Duodenal mucosa (tissue), 2 donors: ENCODE results near the gene HUWE1.

Experiments
- H3K27ac ChIP-seq: one replicate; pipeline ENCODE4 v1.7.0; 2013; ENCODE audit warnings: low read depth, low read length
- H3K27me3 ChIP-seq, 2 donors: one replicate each; pipeline ENCODE4 v1.7.0; 2013; ENCODE audit warnings: low read length in 2 of 2, control low read depth in 1 of 2; ENCODE audit not compliant: insufficient read depth in 2 of 2, control insufficient read depth in 1 of 2
- H3K36me3 ChIP-seq, 2 donors: one replicate each; pipeline ENCODE4 v1.7.0; 2013; ENCODE audit warnings: low read length in 2 of 2, control low read depth in 1 of 2; ENCODE audit not compliant: insufficient read depth in 2 of 2, control insufficient read depth in 1 of 2
- H3K4me1 ChIP-seq, 2 donors: one replicate each; pipeline ENCODE4 v1.7.0; 2013; ENCODE audit warnings: low read length in 2 of 2, control low read depth in 1 of 2; ENCODE audit not compliant: insufficient read depth in 2 of 2, control insufficient read depth in 1 of 2
- H3K4me3 ChIP-seq, 2 donors: one replicate each; pipeline ENCODE4 v1.7.0; 2013; ENCODE audit warnings: low read length in 2 of 2, low read depth in 1 of 2
- H3K9ac ChIP-seq, 2 donors: one replicate each; pipeline ENCODE4 v1.7.0; 2013; ENCODE audit warnings: low read length in 2 of 2, low read depth in 1 of 2
- H3K9me3 ChIP-seq, 2 donors: one replicate each; pipeline ENCODE4 v1.7.0; 2013; ENCODE audit warnings: low read length in 2 of 2, control low read depth in 1 of 2; ENCODE audit not compliant: control insufficient read depth in 1 of 2

The HUWE1 gene

GRCh38 chrX:53587795-53588420 lies 98.6 kb downstream of the HUWE1 start:
- H3K27me3 ChIP-seq: no peaks in the 10 kb centered on the region
- peaks cover 70 to 96% of the 10 kb centered on the region in 2 donors for H3K36me3 ChIP-seq
- H3K4me3 ChIP-seq: no peak overlapping the region
- H3K9ac ChIP-seq: no peak overlapping the region
- H3K9me3 ChIP-seq: no peaks in the 10 kb centered on the region
- H3K27ac ChIP-seq: no peak overlapping the region
- H3K4me1 ChIP-seq: no peaks in the 10 kb centered on the region

GRCh38 chrX:53584891-53585290 lies 101.6 kb downstream of the HUWE1 start:
- H3K9ac ChIP-seq: no peak overlapping the region
- no peaks in the 10 kb centered on the region for H3K4me1 ChIP-seq
- H3K27me3 ChIP-seq: no peaks in the 10 kb centered on the region
- no peak overlapping the region for H3K4me3 ChIP-seq
- peaks cover 56 to 90% of the 10 kb centered on the region in 2 donors for H3K36me3 ChIP-seq
- no peaks in the 10 kb centered on the region for H3K9me3 ChIP-seq
- no peak overlapping the region for H3K27ac ChIP-seq

GRCh38 chrX:53583571-53583970 lies 102.9 kb downstream of the HUWE1 start:
- Histone ChIP-seq H3K9ac (no peak overlapping the region), H3K4me1 (no peaks in the 10 kb centered on the region), H3K36me3 (peaks cover 46 to 77% of the 10 kb centered on the region in 2 donors), H3K27ac (no peak overlapping the region), H3K4me3 (no peak overlapping the region), H3K27me3 (no peaks in the 10 kb centered on the region), H3K9me3 (no peaks in the 10 kb centered on the region)

- Histone ChIP-seq H3K4me3 (no peak overlapping the region), H3K9ac (no peak overlapping the region), H3K27ac (no peak overlapping the region), H3K9me3 (no peaks in the 10 kb centered on the region), H3K27me3 (no peaks in the 10 kb centered on the region), H3K36me3 (peaks cover 42 to 63% of the 10 kb centered on the region in 2 donors), H3K4me1 (no peaks in the 10 kb centered on the region)
These were observed 105.6 kb downstream of the HUWE1 start for GRCh38 chrX:53580742-53581504.

- peaks cover 37 to 76% of the 10 kb centered on the region in 2 donors for H3K36me3 ChIP-seq
- H3K9ac ChIP-seq: no peak overlapping the region
- H3K4me3 ChIP-seq: no peak overlapping the region
These were observed 115.0 kb downstream of the HUWE1 start for GRCh38 chrX:53571494-53571893.

GRCh38 chrX:53563324-53563723 lies 123.2 kb downstream of the HUWE1 start:
- peaks cover 69 to 88% of the 10 kb centered on the region in 2 donors for H3K36me3 ChIP-seq
- H3K4me3 ChIP-seq: no peak overlapping the region
- H3K4me1 ChIP-seq: no peaks in the 10 kb centered on the region
- no peaks in the 10 kb centered on the region for H3K27me3 ChIP-seq
- no peak overlapping the region for H3K9ac ChIP-seq
- no peak overlapping the region for H3K27ac ChIP-seq
- H3K9me3 ChIP-seq: no peaks in the 10 kb centered on the region

More at GRCh38 chrX:53571494-53571893, 115.0 kb downstream of the HUWE1 start:
- Histone ChIP-seq H3K27me3 (no peaks in the 10 kb centered on the region), H3K9me3 (no peaks in the 10 kb centered on the region), H3K4me1 (no peaks in the 10 kb centered on the region), H3K27ac (no peak overlapping the region)

- Histone ChIP-seq H3K36me3 (peaks cover 77 to 96% of the 10 kb centered on the region in 2 donors), H3K9ac (no peak overlapping the region)
These were observed 124.6 kb downstream of the HUWE1 start for GRCh38 chrX:53561912-53562311.

GRCh38 chrX:53558646-53559045 lies 127.9 kb downstream of the HUWE1 start:
- Histone ChIP-seq H3K4me1 (no peaks in the 10 kb centered on the region), H3K27me3 (no peaks in the 10 kb centered on the region), H3K27ac (no peak overlapping the region), H3K9ac (no peak overlapping the region), H3K36me3 (peaks cover 77 to 89% of the 10 kb centered on the region in 2 donors), H3K4me3 (no peak overlapping the region), H3K9me3 (no peaks in the 10 kb centered on the region)

More at GRCh38 chrX:53561912-53562311, 124.6 kb downstream of the HUWE1 start:
- Histone ChIP-seq H3K27ac (no peak overlapping the region), H3K4me1 (no peaks in the 10 kb centered on the region), H3K9me3 (no peaks in the 10 kb centered on the region), H3K27me3 (no peaks in the 10 kb centered on the region), H3K4me3 (no peak overlapping the region)

GRCh38 chrX:53556868-53557267 lies 129.7 kb downstream of the HUWE1 start:
- H3K27me3 ChIP-seq: no peaks in the 10 kb centered on the region
- H3K36me3 ChIP-seq: peaks cover 71 to 82% of the 10 kb centered on the region in 2 donors
- no peaks in the 10 kb centered on the region for H3K4me1 ChIP-seq
- no peak overlapping the region for H3K4me3 ChIP-seq
- H3K27ac ChIP-seq: no peak overlapping the region
- no peaks in the 10 kb centered on the region for H3K9me3 ChIP-seq
- H3K9ac ChIP-seq: no peak overlapping the region

- no peaks in the 10 kb centered on the region for H3K4me1 ChIP-seq
- peaks cover 58 to 81% of the 10 kb centered on the region in 2 donors for H3K36me3 ChIP-seq
- H3K4me3 ChIP-seq: no peak overlapping the region
- no peak overlapping the region for H3K27ac ChIP-seq
- no peaks in the 10 kb centered on the region for H3K9me3 ChIP-seq
- no peak overlapping the region for H3K9ac ChIP-seq
- no peaks in the 10 kb centered on the region for H3K27me3 ChIP-seq
These were observed 135.6 kb downstream of the HUWE1 start for GRCh38 chrX:53550756-53551463.
